GM23338 (cell line): ENCODE measurements around the gene PRDX3. TPM values are rescaled to one million over a fixed set of nuclear protein-coding genes. Genes with fewer than 3 reads are reported as not detected.

Experiments
- ATAC-seq: fragments of 200-7000 bp; cut with Tn5 transposase; 3 replicates; pipeline ENCODE4 v1.9.1; 2020
- DNase-seq: peaks from one replicate; pipeline ENCODE4 v3.0.0-alpha.2; 2015; ENCODE audit warnings: low spot score
- H2AFZ ChIP-seq: fragments of 200-600 bp; sonication (generic); 2 replicates; pipeline ENCODE4 v1.8.0; 2016; ENCODE audit warnings: antibody characterized with exemption, mild to moderate bottlenecking, moderate library complexity
- H3F3A ChIP-seq: fragments of 200-600 bp; sonication (generic); replicated peaks from 2 replicates; pipeline ENCODE4 v1.8.0; 2017; ENCODE audit warnings: antibody characterized with exemption, mixed run types, low read depth
- H3K27ac ChIP-seq: fragments of 200-600 bp; sonication (generic); 2 replicates; pipeline ENCODE4 v1.6.1; 2016; ENCODE audit warnings: low read depth
- H3K27me3 ChIP-seq: fragments of 200-600 bp; sonication (generic); 2 replicates; pipeline ENCODE4 v1.8.0; 2016; ENCODE audit warnings: mild to moderate bottlenecking, mixed run types, moderate library complexity; ENCODE audit not compliant: insufficient read depth
- H3K36me3 ChIP-seq: fragments of 200-600 bp; sonication (generic); 2 replicates; pipeline ENCODE4 v1.8.0; 2016; ENCODE audit warnings: mild to moderate bottlenecking; ENCODE audit not compliant: insufficient read depth
- H3K4me1 ChIP-seq: fragments of 200-600 bp; sonication (generic); 2 replicates; pipeline ENCODE4 v1.8.0; 2016; ENCODE audit warnings: mild to moderate bottlenecking, moderate library complexity; ENCODE audit not compliant: insufficient read depth
- H3K4me2 ChIP-seq: fragments of 200-600 bp; sonication (generic); 2 replicates; pipeline ENCODE4 v1.7.1; 2017; ENCODE audit warnings: mixed run types
- H3K4me3 ChIP-seq: fragments of 200-600 bp; sonication (generic); 2 replicates; pipeline ENCODE4 v1.6.1; 2016; ENCODE audit warnings: mixed run types
- H3K79me2 ChIP-seq: fragments of 200-600 bp; sonication (generic); replicated peaks from 2 replicates; pipeline ENCODE4 v1.8.0; 2017; ENCODE audit warnings: mild to moderate bottlenecking; ENCODE audit not compliant: insufficient read depth
- H3K9me2 ChIP-seq: fragments of 200-600 bp; sonication (generic); 2 replicates; pipeline ENCODE4 v1.8.0; 2017; ENCODE audit not compliant: insufficient read depth
- H4K20me1 ChIP-seq: fragments of 200-600 bp; sonication (generic); replicated peaks from 2 replicates; pipeline ENCODE4 v1.8.0; 2017; ENCODE audit warnings: mild to moderate bottlenecking; ENCODE audit not compliant: insufficient read depth
- H3K27ac Mint-ChIP-seq: 2 replicates; pipeline ENCODE4 v1.8.0; 2020; ENCODE audit warnings: inconsistent platforms, mild to moderate bottlenecking, moderate library complexity, mixed read lengths
- H3K27me3 Mint-ChIP-seq: 3 replicates; pipeline ENCODE4 v1.8.0; 2022; ENCODE audit warnings: low read depth, mild to moderate bottlenecking, moderate library complexity, mixed read lengths, inconsistent platforms; ENCODE audit not compliant: insufficient read depth, poor library complexity
- H3K36me3 Mint-ChIP-seq: 3 replicates; pipeline ENCODE4 v1.8.0; 2021; ENCODE audit warnings: low read depth, mild to moderate bottlenecking, inconsistent platforms, moderate library complexity, mixed read lengths
- H3K4me1 Mint-ChIP-seq: 3 replicates; pipeline ENCODE4 v1.8.0; 2020; ENCODE audit warnings: mild to moderate bottlenecking, inconsistent platforms, mixed read lengths
- H3K4me3 Mint-ChIP-seq: 3 replicates; pipeline ENCODE4 v1.8.0; 2021; ENCODE audit warnings: moderate library complexity, mild to moderate bottlenecking, inconsistent platforms, mixed read lengths
- H3K9me3 Mint-ChIP-seq: 3 replicates; pipeline ENCODE4 v1.8.0; 2020; ENCODE audit warnings: moderate library complexity, mild to moderate bottlenecking, inconsistent platforms, mixed read lengths
- CREB1 ChIP-seq: fragments of 250-450 bp; sonication (Bioruptor Pico); IDR thresholded peaks from 2 replicates; pipeline ENCODE4 v1.5.0; 2020; ENCODE audit warnings: low read depth, mild to moderate bottlenecking, moderate library complexity
- EZH2 ChIP-seq: fragments of 200-600 bp; sonication (generic); IDR thresholded peaks from one replicate; pipeline ENCODE4 v1.8.0; 2017; ENCODE audit warnings: antibody characterized with exemption, mild to moderate bottlenecking, low read depth; ENCODE audit not compliant: unreplicated experiment
- EZH2phosphoT487 ChIP-seq: fragments of 200-600 bp; sonication (generic); IDR thresholded peaks from one replicate; pipeline ENCODE4 v1.8.1; 2018; ENCODE audit warnings: antibody characterized with exemption; ENCODE audit not compliant: unreplicated experiment
- JUNB ChIP-seq: IDR thresholded peaks from one replicate; pipeline ENCODE4 v1.6.1; 2016; ENCODE audit warnings: antibody characterized with exemption; ENCODE audit not compliant: unreplicated experiment
- NANOG ChIP-seq: IDR thresholded peaks from 2 replicates; pipeline ENCODE4 v1.6.1; 2016; ENCODE audit warnings: antibody characterized with exemption, borderline replicate concordance
- POLR2AphosphoS5 ChIP-seq: IDR thresholded peaks from 2 replicates; pipeline ENCODE4 v1.6.1; 2016; ENCODE audit warnings: antibody characterized with exemption, low read depth
- STAT1 ChIP-seq: IDR thresholded peaks from one replicate; pipeline ENCODE4 v1.6.1; 2016; ENCODE audit warnings: antibody characterized with exemption; ENCODE audit not compliant: unreplicated experiment
- ZNF114 ChIP-seq: fragments of 250-450 bp; sonication (Bioruptor Pico); IDR thresholded peaks from 2 replicates; pipeline ENCODE4 v1.5.0; 2020; ENCODE audit warnings: mild to moderate bottlenecking, moderate library complexity
- ZNF331 ChIP-seq: fragments of 250-450 bp; sonication (Bioruptor Pico); IDR thresholded peaks from 2 replicates; pipeline ENCODE4 v1.5.0; 2020; ENCODE audit warnings: low read depth, mild to moderate bottlenecking, moderate library complexity
- polyA plus RNA-seq: library from polyadenylated mRNA; unstranded; fragments of >200 nt; fragmentation: Nextera tagmentation; extraction: Ambion mirVana; gene quantifications from 2 replicates; pipeline ENCODE4 v1.2.1, GENCODE V29; 2016
- total RNA-seq: library from RNA; depleted of rRNA; stranded (reverse); fragments of >200 nt; shearing (Covaris generic); gene quantifications from 2 replicates; pipeline ENCODE4 v1.2.3, GENCODE V29; 2014
- TF ChIP-seq, protein P1 (sequence below): IDR thresholded peaks from one replicate; pipeline ENCODE4 v1.6.1; 2018; ENCODE audit warnings: antibody characterized with exemption; ENCODE audit not compliant: unreplicated experiment
- TF ChIP-seq, protein P2 (sequence below): fragments of 250-450 bp; sonication (Bioruptor Pico); IDR thresholded peaks from 2 replicates; pipeline ENCODE4 v1.5.0; 2020; ENCODE audit warnings: mild to moderate bottlenecking, moderate library complexity
- TF ChIP-seq, protein P3 (sequence below), 2 experiments: fragments of 200-600 bp in 1 of 2; sonication (generic) in 1 of 2; conservative IDR thresholded peaks; 2 replicates each; pipeline versions ENCODE4 v1.5.1 to v1.6.1; 2016 to 2017; ENCODE audit warnings: antibody characterized with exemption in 2 of 2, low read depth in 2 of 2, mild to moderate bottlenecking in 2 of 2, moderate library complexity in 1 of 2
- TF ChIP-seq, protein P4 (sequence below): IDR thresholded peaks from 2 replicates; pipeline ENCODE4 v1.6.1; 2016; ENCODE audit warnings: antibody characterized with exemption

The PRDX3 gene
- total and polyA plus RNA-seq, 2 experiments from 2014 or later: 275 to 285 TPM

DNA sequence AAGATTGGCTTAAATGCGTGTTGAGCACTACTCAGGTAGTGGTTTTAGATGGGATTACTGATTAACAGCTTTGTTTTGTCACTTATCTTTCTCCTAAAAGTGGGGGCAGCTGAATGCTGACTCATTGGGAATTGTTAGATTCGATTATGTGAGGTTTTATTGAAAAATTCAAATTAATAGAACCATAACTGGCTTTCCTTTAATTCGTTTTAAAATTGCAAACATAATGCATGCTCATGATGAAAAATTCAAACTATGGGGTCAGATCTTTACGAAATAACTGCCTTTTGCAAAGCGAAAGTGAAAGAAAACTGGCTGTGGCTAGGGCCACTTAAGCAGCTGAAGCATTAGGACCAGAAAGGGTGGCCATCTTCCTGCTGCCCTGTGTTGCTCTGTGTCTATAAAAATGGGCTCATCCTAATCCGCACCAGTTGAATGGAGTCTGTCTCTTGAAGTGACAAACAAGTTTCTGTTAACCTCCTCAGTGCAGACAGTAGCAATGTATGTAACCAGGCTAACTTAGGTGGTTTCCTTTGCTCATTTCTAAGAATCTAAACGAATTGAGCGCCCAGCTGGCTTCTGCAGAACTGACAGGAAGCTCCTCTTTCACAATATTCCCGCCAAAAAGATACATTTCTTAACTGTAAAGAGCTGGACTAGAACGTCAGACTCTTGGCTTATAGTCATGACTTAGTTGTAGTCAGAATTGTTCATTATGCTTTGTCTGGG, 46.9 kb downstream of the PRDX3 start:
- H3K36me3 ChIP-seq: peaks cover 29% of the 10 kb centered on the region
- H3K9me3 Mint-ChIP-seq: no peaks in the 10 kb centered on the region

More for the DNA sequence above, 46.9 kb downstream of the PRDX3 start:
- H4K20me1 ChIP-seq: no peaks in the 10 kb centered on the region; the same call in 1 of the 2 replicates
- H3K27ac ChIP-seq: 0 out of 2 replicates have a peak overlapping the region, but pooled peaks have one; percentile 1
- H3K36me3 Mint-ChIP-seq: peaks cover 57% of the 10 kb centered on the region
- H3K4me3 ChIP-seq: no peak overlapping the region
- no peaks in the 10 kb centered on the region for H3K27me3 Mint-ChIP-seq
- no peaks in the 10 kb centered on the region for H3K4me1 Mint-ChIP-seq
- H3K4me1 ChIP-seq: no peaks in the 10 kb centered on the region
- TF ChIP-seq EZH2 (no peak), JUNB (no peak), CREB1 (CRISPR knock-in tag) (no peak), EZH2phosphoT487 (no peak), STAT1 (no peak), ZNF114 (CRISPR knock-in tag) (no peak), ZNF331 (no peak), NANOG (no peak), POLR2AphosphoS5 (no peak)
- TF ChIP-seq, protein P1, sequence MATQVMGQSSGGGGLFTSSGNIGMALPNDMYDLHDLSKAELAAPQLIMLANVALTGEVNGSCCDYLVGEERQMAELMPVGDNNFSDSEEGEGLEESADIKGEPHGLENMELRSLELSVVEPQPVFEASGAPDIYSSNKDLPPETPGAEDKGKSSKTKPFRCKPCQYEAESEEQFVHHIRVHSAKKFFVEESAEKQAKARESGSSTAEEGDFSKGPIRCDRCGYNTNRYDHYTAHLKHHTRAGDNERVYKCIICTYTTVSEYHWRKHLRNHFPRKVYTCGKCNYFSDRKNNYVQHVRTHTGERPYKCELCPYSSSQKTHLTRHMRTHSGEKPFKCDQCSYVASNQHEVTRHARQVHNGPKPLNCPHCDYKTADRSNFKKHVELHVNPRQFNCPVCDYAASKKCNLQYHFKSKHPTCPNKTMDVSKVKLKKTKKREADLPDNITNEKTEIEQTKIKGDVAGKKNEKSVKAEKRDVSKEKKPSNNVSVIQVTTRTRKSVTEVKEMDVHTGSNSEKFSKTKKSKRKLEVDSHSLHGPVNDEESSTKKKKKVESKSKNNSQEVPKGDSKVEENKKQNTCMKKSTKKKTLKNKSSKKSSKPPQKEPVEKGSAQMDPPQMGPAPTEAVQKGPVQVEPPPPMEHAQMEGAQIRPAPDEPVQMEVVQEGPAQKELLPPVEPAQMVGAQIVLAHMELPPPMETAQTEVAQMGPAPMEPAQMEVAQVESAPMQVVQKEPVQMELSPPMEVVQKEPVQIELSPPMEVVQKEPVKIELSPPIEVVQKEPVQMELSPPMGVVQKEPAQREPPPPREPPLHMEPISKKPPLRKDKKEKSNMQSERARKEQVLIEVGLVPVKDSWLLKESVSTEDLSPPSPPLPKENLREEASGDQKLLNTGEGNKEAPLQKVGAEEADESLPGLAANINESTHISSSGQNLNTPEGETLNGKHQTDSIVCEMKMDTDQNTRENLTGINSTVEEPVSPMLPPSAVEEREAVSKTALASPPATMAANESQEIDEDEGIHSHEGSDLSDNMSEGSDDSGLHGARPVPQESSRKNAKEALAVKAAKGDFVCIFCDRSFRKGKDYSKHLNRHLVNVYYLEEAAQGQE: no peak
- TF ChIP-seq, protein P2, sequence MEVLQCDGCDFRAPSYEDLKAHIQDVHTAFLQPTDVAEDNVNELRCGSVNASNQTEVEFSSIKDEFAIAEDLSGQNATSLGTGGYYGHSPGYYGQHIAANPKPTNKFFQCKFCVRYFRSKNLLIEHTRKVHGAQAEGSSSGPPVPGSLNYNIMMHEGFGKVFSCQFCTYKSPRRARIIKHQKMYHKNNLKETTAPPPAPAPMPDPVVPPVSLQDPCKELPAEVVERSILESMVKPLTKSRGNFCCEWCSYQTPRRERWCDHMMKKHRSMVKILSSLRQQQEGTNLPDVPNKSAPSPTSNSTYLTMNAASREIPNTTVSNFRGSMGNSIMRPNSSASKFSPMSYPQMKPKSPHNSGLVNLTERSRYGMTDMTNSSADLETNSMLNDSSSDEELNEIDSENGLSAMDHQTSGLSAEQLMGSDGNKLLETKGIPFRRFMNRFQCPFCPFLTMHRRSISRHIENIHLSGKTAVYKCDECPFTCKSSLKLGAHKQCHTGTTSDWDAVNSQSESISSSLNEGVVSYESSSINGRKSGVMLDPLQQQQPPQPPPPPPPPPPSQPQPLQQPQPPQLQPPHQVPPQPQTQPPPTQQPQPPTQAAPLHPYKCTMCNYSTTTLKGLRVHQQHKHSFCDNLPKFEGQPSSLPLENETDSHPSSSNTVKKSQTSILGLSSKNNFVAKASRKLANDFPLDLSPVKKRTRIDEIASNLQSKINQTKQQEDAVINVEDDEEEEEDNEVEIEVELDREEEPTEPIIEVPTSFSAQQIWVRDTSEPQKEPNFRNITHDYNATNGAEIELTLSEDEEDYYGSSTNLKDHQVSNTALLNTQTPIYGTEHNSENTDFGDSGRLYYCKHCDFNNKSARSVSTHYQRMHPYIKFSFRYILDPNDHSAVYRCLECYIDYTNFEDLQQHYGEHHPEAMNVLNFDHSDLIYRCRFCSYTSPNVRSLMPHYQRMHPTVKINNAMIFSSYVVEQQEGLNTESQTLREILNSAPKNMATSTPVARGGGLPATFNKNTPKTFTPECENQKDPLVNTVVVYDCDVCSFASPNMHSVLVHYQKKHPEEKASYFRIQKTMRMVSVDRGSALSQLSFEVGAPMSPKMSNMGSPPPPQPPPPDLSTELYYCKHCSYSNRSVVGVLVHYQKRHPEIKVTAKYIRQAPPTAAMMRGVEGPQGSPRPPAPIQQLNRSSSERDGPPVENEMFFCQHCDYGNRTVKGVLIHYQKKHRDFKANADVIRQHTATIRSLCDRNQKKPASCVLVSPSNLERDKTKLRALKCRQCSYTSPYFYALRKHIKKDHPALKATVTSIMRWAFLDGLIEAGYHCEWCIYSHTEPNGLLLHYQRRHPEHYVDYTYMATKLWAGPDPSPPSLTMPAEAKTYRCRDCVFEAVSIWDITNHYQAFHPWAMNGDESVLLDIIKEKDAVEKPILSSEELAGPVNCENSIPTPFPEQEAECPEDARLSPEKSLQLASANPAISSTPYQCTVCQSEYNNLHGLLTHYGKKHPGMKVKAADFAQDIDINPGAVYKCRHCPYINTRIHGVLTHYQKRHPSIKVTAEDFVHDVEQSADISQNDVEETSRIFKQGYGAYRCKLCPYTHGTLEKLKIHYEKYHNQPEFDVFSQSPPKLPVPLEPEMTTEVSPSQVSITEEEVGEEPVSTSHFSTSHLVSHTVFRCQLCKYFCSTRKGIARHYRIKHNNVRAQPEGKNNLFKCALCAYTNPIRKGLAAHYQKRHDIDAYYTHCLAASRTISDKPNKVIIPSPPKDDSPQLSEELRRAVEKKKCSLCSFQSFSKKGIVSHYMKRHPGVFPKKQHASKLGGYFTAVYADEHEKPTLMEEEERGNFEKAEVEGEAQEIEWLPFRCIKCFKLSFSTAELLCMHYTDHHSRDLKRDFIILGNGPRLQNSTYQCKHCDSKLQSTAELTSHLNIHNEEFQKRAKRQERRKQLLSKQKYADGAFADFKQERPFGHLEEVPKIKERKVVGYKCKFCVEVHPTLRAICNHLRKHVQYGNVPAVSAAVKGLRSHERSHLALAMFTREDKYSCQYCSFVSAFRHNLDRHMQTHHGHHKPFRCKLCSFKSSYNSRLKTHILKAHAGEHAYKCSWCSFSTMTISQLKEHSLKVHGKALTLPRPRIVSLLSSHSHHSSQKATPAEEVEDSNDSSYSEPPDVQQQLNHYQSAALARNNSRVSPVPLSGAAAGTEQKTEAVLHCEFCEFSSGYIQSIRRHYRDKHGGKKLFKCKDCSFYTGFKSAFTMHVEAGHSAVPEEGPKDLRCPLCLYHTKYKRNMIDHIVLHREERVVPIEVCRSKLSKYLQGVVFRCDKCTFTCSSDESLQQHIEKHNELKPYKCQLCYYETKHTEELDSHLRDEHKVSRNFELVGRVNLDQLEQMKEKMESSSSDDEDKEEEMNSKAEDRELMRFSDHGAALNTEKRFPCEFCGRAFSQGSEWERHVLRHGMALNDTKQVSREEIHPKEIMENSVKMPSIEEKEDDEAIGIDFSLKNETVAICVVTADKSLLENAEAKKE (CRISPR knock-in tag): no peak
- TF ChIP-seq, protein P3, sequence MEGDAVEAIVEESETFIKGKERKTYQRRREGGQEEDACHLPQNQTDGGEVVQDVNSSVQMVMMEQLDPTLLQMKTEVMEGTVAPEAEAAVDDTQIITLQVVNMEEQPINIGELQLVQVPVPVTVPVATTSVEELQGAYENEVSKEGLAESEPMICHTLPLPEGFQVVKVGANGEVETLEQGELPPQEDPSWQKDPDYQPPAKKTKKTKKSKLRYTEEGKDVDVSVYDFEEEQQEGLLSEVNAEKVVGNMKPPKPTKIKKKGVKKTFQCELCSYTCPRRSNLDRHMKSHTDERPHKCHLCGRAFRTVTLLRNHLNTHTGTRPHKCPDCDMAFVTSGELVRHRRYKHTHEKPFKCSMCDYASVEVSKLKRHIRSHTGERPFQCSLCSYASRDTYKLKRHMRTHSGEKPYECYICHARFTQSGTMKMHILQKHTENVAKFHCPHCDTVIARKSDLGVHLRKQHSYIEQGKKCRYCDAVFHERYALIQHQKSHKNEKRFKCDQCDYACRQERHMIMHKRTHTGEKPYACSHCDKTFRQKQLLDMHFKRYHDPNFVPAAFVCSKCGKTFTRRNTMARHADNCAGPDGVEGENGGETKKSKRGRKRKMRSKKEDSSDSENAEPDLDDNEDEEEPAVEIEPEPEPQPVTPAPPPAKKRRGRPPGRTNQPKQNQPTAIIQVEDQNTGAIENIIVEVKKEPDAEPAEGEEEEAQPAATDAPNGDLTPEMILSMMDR (conservative IDR thresholded peaks at IDR 0.05; ENCODE audit: low read depth in 2 of 2): no peak
- TF ChIP-seq, protein P4, sequence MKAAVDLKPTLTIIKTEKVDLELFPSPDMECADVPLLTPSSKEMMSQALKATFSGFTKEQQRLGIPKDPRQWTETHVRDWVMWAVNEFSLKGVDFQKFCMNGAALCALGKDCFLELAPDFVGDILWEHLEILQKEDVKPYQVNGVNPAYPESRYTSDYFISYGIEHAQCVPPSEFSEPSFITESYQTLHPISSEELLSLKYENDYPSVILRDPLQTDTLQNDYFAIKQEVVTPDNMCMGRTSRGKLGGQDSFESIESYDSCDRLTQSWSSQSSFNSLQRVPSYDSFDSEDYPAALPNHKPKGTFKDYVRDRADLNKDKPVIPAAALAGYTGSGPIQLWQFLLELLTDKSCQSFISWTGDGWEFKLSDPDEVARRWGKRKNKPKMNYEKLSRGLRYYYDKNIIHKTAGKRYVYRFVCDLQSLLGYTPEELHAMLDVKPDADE: no peak
- no peak for ATAC-seq
- peak overlapping the region; percentile 84 for H3K27ac Mint-ChIP-seq
- no peaks in the 10 kb centered on the region for H3K79me2 ChIP-seq
- H2AFZ ChIP-seq: no peak overlapping the region
- no peak overlapping the region for H3K4me2 ChIP-seq
- no peak overlapping the region for H3K4me3 Mint-ChIP-seq
- no peaks in the 10 kb centered on the region for H3K27me3 ChIP-seq
- no peak for DNase-seq
- no peaks in the 10 kb centered on the region for H3F3A ChIP-seq
- no peaks in the 10 kb centered on the region for H3K9me2 ChIP-seq
